Measurements from ENCODE around the gene PLEKHM3.

PLEKHM3 gene

GRCh38 chr2:207791579-207792243, 233.6 kb downstream of the PLEKHM3 start:
- DNase-seq (ENCODE audit: low spot score), result no peak

DNA sequence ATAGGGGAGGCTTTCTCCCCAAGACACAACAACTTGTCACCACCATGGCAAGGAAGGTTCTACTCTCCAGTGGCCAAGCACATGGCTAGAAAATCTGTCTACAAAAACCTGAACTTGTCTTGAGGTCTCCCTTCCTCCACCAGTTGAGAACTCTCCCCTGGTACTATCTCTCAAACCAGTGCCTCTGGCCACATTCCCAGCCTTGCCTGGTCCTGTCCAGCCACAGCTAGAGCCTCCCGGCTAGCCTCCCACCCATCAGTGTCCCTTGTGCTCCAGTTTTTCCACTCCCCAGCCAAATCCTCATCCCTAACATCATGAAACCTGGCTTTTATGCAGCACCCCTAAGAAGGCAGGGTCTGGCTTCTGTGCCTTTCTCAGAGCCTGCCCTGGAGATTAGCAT, 234.4 kb downstream of the PLEKHM3 start:
- no peak for DNase-seq (ENCODE audit: low spot score)

DNA sequence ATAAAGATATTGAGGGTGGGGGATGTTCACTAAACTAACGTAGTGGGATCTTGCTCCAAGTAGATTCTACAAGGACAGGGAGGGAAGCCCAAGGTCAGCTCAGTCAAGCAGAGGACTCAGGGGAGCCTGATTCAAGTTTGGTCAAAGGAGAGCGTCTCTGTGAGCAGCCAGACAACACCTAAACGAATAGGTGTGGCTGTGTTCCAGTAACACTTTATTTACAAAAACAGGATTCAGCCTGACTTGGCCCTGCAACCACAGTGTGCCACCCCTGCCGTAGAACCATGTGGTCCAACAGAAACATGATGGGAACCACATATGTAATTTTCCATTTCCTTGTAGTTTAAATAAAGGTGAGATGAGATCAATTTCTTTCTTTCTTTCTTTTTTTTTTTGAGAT, 237.5 kb downstream of the PLEKHM3 start:
- no peak for DNase-seq (ENCODE audit: low spot score)

DNA sequence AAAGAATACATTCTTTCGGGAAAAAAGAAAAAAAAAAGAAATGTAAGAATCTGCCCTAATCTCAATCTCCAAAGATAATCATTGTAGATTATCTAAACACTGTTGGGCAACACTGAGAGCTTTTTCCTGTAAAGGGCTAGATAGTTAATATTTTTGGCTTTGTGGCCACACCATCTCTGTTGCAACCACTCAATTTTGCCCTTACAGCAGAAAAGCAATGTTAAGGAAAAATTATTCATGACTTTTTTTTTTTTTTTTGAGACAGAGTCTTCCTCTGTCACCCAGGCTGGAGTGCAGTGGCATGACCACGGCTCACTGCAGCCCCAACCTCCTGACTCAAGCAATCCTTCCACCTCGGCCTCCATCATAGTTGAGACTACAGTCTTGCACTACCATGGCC, 238.3 kb downstream of the PLEKHM3 start:
- no peak for DNase-seq (ENCODE audit: low spot score)

DNA sequence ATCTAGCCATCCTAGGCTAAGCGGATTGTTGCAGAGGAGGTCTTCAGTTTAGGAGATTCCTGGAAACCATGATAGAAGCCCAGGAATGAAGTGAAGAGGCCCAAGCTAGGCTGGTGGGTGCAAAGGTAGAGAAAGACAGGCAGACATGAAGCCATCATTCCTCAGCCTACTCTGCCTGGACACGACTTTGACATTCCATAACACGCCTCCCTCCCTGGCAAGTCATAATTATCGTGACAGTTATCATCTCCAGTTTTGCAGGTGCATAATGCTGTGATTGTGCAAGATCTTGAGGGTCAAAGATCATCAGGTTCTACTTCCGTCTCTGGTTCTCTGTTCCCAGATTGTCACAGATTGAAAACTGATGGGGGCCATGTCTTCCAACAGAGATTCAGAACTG, 240.4 kb downstream of the PLEKHM3 start:
- DNase-seq (ENCODE audit: low spot score), result no peak

DNA sequence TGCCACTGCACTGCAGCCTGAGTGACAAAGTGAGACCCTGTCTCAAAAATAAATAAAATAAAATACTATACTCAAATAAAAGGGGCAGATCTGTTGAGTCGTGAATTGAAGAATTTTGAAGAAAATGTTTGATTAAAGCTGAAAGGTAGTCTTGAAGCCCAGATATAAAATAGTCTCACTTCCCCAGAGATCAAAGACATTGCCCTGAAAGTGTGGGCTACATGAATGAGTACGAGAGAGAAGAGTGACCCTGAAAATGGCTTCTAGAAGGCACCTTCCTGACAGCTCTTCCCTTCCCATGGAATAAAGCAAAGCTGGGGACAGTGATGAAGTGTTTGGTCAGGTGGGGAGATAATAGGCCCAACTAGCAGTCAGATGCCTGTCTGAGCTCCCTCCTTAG, 241.8 kb downstream of the PLEKHM3 start:
- no peak for DNase-seq (ENCODE audit: low spot score)

DNA sequence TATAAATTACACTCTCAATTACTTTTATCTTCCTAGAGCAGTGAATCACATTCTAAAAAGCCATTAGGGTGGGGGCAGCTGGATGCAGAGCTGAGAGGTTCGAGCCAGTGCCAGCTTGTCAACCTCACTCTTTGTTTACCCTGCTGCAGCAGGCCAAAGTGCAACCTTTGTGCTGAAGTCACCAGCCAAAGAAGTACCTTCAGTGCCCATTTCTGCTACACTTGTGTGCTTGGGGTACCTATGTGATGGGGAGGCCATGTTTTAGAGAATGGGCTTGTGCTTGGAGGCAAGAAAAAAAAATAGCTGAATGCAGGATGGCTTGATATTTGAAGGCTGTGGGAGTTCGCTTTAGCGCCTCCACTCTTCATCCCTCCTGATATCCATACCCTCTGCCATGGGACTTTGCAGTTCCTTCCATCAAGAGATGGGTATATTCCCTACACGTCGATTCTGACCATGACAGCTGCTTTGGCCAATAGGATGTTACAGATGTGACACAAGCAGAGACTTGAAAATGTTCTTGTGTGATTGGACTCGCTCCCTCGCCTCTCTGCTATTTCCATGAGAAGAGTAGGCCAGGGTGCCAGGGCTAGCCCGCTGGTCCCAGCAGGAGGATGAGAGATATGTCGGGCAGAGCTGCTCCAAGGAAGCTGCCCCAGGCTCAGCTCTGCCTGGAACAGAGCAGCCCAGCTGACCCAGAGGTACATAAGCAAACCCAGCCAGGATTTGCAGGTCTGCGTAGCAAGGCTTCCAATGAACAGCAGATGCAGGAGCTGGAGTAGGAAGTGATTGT, 242.9 kb downstream of the PLEKHM3 start:
- DNase-seq (ENCODE audit: low spot score), result no peak

- DNase-seq (ENCODE audit: low spot score), result no peak
Measured at GRCh38 chr2:207779523-207779922, 245.8 kb downstream of the PLEKHM3 start.

DNA sequence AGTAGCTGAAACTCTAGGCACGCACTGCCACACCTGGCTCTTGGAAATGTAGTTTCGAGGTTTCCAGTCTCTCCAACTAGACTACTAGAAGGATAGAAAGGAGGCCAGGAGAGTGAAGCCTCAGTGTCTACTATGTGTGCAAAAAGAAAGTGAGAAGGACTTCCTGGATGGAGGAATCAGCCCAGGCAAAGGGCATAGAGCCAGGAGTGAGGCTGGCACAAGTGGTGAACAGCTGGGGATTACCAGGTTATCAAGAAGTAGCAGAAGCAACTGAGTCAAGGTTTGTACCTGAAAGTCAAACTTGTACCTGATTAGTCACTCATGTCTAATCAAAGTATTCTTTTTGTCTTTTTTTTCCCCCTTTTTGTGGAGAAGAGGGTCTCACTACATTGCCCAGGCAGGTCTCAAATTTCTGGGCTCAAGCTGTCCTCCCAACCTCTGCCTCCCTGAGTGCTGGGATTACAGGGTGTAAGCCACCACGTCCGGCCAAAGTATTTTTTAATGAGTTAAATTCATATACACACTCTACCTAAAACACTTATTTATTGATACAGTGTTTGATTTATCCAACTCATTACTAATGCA, 246.9 kb downstream of the PLEKHM3 start:
- no peak for DNase-seq (ENCODE audit: low spot score)

DNA sequence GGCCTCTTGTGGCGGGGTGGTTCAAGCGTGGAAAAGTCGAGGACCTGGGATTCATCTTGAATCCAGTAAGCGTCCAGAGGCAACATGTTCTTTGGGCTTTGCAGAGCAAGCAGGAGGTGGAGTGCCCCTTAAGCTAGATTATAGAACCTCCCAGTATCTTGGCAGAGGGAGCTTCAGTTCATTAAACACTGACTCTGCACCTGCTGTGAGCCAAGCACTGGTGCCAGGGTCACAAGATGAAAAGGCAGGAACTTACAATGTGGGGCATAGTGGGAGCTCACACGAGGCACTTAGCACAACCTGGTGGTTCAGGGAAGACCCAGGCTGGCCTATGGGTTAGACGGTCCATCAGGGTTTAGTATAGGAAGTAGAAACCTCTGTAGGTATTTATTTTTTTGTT, 248.2 kb downstream of the PLEKHM3 start:
- no peak for DNase-seq (ENCODE audit: low spot score)

DNA sequence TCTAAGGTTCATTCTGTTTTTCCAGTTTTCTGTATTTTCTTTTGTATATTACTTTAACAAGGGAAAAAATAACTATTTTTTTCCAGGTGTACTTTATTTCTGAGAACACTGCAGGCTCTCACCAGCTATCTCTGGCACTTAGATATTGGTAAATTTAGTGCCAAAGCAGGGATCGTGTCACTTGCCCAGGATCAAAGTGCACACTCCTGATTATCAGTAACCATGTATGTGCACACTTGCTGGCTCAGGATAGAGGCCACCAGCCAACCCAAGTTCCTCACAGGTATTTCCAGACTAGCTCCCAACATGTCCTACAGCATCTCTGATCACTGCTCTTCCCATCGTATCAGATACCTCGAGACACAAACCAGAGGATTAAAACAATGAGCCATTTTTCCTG, 249.9 kb downstream of the PLEKHM3 start:
- no peak for DNase-seq (ENCODE audit: low spot score)

DNA sequence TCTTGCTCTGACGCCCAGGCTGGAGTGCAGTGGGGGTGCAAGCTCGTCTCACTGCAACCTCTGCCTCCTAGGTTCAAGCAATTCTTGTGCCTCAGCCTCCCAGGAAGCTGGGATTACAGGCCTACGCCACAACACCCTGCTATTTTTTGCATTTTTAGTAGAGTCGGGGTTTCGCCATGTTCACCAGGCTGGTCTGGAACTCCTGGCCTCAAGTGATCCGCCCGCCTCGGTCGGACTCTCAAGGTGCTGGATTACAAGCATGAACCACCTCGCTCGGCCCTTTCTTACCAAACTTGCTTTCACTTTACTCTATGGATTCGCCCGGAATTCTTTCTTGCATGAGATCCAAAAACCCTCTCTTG, 252.5 kb downstream of the PLEKHM3 start:
- no peak for DNase-seq (ENCODE audit: low spot score)

- DNase-seq (ENCODE audit: low spot score), result no peak
Measured at GRCh38 chr2:207772081-207772843, 253.1 kb downstream of the PLEKHM3 start.

DNA sequence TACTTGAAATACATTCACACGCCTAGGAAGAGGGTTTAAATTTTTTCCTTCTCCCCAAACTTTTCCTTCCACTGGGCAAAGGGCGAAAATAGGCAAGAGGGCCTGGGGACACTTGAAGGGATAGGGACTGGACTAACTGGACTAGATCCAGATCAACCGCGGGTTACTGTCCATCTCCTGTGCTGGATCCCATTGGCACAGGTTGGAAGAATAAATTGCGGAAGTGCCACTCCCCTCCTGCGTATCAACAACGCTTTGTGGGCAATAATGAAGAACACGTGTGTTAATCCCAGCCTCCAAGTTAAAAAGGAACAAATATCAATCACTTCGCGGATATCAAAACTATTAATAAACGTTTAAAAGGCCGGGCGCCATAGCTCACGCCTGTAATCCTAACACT, 253.9 kb downstream of the PLEKHM3 start:
- no peak for DNase-seq (ENCODE audit: low spot score)
